Kidney tubule cell (primary cell): Measurements from ENCODE around the gene HVCN1.
"Not testable (repeated sequence)": the region's sequence is repeated elsewhere in the genome, so short reads cannot be mapped to it uniquely, and the experiment has no call there.

Experiments used
- DNase-seq: peaks from one replicate; pipeline ENCODE4 v3.0.0-alpha.2; 2018; ENCODE audit warnings: low spot score

Gene HVCN1

DNA sequence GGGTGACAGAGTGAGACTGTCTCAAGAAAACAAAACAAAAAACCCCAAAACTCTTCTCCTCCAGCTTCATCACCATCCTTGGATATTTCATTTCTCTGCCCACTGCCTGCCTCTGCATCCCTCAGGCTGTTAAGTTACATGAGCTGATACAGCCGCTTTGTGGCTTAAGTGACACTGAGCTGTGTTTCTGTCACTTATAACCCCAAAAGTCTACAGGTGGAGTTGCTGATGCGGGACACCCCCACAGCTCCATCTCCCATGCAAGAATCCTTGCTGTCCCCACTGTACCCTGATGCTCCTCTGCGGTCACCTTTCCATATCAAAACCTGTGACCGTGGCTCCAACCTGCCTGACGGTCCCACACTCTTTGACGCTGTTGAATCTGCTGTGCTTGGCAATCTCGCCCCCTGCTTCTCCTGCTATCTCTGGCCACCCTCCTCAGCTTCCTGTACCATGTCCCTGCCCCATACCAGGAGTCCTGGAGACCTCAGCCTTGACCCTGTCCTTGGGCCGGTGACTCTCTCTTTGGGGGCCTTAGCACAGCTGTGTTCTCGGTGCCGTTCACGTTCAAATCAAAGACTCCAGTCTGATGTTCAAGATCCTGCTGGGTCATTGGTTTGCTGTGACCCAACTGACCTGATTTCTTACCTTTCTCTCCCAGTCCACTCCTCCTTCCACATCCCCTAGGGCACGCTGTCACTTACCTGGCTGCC, 20.3 kb downstream of the HVCN1 start:
- DNase-seq: no peak

GRCh38 chr12:110667671-110668070, 21.2 kb downstream of the HVCN1 start:
- DNase-seq: no peak

- DNase-seq: no peak
Measured at GRCh38 chr12:110666892-110667291, 22.0 kb downstream of the HVCN1 start.

- no peak for DNase-seq
Measured at GRCh38 chr12:110661337-110661972, 27.5 kb downstream of the HVCN1 start.

- no peak for DNase-seq
Measured at GRCh38 chr12:110658878-110659277, 30.0 kb downstream of the HVCN1 start.

DNA sequence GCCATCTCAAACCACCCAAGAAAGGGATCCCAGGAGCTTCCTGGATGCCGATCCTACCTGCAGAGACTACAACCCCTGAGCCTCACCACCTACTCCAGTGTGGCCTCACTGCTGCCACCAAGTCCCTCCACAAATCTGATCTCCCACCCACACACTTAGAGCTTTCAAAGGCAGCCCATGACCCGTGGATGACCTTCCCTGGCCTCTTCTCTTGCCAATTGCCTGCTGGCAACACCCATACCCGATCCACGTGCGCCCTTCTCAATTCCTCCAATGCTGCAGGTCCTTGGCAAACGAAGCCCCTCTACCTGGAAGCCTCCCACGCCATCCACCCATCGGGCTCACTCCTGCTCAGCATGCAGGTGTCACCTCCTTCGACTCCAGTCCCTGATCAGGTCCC, 30.7 kb downstream of the HVCN1 start:
- DNase-seq: no peak

GRCh38 chr12:110657747-110658146, 31.2 kb downstream of the HVCN1 start:
- DNase-seq: no peak

DNA sequence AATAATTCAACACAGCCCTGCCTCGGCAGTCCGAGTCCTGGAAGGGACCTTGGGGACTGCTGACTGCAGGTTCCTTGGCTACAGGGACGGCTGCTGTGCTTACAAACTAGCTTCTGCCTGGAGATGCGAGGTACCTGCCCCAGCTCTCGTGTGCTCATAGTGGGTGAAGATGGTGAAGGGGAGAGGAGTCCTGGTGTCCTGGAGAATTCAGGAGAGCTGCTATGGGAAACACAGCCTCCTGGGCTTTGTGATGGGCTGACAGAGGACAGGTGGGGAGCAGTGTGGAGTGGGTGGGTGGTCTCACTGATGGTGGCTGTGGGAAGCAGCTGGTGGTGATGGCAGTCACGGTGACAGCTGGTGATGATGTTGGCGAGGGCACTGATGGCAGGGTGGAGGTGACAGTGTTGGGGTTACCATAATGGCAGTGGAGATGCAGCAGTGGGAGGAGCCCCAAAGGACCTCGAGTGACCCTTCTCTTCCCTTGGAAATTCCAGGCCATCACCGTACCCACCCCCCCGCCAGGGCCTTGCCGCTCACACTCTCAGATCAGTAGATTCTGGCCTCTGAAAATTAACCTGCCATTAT, 32.8 kb downstream of the HVCN1 start:
- no peak for DNase-seq

GRCh38 chr12:110654238-110654637, 34.7 kb downstream of the HVCN1 start:
- not testable (repeated sequence) for DNase-seq

DNA sequence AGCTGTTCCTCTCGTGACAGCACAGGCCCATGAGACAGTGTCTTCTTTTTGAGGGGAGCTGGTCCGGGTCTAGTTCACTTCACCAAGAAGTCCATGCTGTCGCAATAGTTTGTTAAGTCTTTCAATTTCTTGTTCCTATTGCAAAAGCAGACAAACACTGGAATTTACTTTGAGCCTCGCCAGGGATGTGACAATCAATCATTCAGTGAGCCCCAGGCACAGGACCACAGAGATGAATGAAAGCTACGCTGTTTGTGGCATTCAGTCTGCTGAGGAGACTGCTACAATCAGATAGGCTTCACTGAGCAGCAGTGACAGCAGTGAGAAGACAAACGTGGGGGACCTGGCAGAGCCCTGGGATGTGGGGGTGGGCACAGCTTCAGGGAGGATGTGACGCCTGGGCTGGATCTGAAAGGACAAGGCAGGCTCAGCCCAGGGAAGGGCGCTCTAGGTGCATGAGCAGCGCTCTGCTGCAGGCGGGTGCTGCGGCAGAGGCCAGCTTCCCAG, 39.5 kb downstream of the HVCN1 start:
- DNase-seq: no peak

DNA sequence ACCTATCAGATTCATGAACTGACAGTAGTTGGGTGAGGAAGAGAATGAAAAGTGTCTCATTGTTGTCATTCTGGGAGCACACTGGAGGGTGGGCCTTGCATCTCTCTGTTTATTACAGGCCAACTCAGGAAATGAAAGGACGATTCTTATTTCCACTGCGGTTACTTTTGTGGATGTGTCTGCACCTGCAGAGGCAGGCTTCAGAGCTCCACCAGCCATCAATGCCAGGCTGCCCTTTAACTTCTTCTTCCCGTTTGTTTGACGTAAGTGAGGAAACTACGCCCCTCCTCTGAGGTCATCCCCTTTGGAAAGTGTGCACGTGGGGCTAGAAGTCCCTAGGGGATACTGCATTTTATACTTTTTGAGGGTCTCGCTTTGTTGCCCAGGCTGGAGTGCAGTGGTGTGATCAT, 41.3 kb downstream of the HVCN1 start:
- DNase-seq: no peak

- no peak for DNase-seq
Measured at GRCh38 chr12:110641521-110641920, 47.4 kb downstream of the HVCN1 start.

GRCh38 chr12:110640275-110641025, 48.5 kb downstream of the HVCN1 start:
- no peak for DNase-seq

GRCh38 chr12:110639336-110640141, 49.4 kb downstream of the HVCN1 start:
- DNase-seq: peak; percentile 29

DNA sequence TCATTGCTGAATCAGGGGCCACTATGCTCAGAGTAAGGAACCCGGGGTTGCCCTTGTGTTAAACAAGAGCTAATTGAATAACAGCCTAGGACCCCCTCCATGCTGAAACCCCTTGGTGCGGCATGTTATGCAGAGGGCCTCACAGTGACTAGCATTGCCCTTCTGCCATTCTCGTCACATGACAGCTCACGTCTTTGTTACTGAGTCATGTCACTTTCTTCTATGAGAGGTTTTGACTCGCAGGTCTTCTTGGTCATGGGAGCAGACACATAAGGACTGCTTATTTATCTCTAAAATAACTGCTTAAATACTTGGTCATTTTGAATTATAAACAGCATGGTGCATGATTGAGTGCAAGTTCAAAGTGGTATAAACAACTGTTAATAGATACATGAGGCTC, 50.1 kb downstream of the HVCN1 start:
- no peak for DNase-seq

DNA sequence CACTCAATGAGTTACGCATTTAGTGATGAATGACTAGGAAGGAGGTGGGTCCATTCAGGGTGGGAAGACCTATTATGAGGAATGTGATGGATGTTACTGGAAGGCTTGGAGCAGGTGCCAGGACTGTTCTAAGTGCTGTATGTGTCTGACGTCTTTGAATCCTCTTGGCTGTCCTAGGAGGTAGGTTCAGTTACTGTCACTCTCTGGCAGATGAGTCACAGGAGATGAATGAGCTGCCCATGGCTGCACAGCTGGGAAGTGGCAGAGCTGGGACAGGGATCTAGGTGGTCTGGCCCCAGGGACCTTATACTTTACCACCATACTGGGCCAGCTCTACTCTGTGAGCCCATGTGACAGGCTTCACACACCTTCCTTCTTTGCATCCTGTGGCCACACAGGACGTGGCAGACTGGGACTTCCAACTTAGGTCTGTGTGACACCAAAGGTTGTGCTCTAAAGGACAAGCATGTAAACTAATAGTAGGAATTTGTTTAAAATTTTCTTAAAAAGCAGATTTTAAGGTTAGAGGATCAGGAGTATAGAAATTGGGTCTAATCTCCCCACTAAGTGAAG, 51.0 kb downstream of the HVCN1 start:
- no peak for DNase-seq

DNA sequence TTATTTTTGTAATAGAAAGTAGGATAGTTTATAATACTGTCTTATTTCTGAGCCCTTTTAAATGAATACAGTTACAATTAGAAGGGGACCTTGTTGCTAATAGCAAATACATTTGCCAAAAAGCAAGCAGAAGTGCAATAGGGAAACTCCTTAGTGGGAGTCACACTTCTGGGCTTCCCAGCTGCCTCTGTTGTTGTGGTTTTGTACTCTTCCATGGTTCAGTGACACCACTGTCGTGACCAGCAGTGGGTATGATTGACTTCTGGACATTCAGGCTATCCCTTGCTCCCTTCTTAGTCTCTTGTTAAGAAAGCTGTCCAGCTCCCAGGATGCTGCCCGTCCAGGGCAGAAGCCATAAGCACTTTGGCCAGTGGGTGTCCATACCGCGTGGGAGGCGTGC, 52.4 kb downstream of the HVCN1 start:
- peak; percentile 63 for DNase-seq

DNA sequence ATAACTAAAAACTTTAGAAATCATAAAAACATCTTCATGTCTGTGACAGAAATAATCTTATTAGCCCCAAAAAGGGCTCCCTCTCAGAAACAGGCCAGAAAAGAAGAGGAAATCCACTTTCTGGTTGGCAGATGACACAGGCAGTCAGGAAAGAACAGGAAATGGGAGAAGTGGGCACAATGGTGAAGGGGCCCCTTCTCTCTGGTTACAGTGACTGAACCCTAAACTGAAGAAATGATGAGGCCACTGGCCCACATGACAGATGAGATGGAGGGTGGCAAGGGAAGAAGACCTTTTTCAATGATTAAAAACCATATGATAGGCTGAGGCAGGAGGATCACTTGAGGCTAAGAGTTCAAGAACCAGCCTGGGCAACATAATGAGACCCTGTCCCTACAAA, 53.9 kb downstream of the HVCN1 start:
- DNase-seq: no peak

- DNase-seq: no peak
Measured at GRCh38 chr12:110627500-110628195, 61.3 kb downstream of the HVCN1 start.

DNA sequence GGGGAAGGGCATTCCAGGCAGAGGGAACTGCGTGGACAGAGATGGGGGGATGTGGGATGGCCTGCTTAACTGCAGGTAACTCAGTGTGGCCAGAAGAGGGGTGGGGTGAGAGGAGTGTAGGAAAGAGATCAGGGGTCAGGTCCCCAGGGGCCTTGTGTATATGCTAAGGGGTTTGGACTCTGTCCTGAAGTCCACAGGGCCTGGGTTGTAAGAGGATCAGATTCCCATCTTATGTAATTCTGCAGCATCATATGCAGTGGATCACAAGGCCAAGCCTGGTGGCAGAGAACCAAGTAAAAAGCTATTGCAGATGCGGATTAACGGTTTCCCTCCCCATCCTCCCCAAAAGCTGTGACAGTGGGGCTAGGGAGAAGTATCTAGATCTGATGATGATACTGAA, 66.3 kb downstream of the HVCN1 start:
- no peak for DNase-seq

DNA sequence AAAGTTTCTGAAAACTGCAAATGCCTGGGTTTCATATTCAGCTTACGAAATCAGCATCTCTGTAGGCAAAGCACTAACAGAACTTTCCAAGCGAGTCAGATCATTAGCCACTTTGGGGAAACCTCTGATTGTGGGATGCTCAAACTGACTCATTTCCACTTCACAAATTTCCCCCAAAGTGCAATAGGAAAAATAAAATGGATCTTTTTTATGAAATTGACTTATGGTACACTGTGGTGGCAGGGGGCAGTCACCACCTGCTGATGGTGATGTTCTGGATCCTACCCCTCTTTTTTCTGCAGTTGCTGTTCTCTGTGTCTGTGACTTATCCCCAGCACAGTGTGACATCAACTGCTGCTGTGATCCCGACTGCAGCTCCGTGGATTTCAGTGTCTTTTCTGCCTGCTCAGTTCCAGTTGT, 69.4 kb downstream of the HVCN1 start:
- no peak for DNase-seq
